Glomerular endothelial cell (primary cell): ENCODE measurements around the gene CT45A5. TPM values are rescaled to one million over a fixed set of nuclear protein-coding genes. Genes with fewer than 3 reads are reported as not detected.
"Not testable (repeated sequence)": the region's sequence is repeated elsewhere in the genome, so short reads cannot be mapped to it uniquely, and the experiment has no call there.

Experiments
- DNase-seq: peaks from one replicate; pipeline ENCODE4 v3.0.0-alpha.2; 2011; ENCODE audit warnings: low read depth, low spot score; ENCODE audit errors: extremely low read depth
- total RNA-seq: library from RNA; depleted of rRNA; stranded (reverse); fragments of >200 nt; gene quantifications from 2 replicates; pipeline ENCODE4 v1.2.3, GENCODE V29; 2015

Gene CT45A5, protein sequence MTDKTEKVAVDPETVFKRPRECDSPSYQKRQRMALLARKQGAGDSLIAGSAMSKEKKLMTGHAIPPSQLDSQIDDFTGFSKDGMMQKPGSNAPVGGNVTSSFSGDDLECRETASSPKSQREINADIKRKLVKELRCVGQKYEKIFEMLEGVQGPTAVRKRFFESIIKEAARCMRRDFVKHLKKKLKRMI
- total RNA-seq = not detected in 2 replicates

DNA sequence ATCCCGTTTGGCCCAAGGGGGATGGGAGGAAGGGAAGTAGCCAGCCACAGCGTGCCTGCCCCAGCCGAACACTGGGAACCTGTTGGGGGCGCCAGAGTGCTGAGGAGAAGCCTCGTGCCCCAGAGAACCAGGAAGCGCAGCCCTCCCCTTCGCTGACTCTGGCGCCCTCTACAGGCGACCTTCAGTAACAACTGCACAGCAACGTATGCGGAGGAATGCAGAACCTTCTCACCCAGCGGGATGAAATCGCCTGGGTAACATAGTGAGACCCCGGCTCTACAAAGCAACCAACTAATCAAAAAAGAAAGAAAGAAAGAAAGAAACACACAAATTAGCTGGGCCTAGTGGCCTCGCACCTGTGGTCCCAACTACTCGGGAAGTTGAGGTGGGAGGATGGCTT, at the start of gene CT45A5:
CT45A5 (minus strand) TSS at position 101 of the 400 bp plus-strand sequence. CDS start 3,774 bp downstream, outside the sequence.
- DNase-seq = not testable (repeated sequence)

DNA sequence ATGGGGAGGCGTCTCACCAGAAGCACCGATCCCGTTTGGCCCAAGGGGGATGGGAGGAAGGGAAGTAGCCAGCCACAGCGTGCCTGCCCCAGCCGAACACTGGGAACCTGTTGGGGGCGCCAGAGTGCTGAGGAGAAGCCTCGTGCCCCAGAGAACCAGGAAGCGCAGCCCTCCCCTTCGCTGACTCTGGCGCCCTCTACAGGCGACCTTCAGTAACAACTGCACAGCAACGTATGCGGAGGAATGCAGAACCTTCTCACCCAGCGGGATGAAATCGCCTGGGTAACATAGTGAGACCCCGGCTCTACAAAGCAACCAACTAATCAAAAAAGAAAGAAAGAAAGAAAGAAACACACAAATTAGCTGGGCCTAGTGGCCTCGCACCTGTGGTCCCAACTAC, 34.6 kb upstream of the CT45A5 start, which contains the start of gene CT45A2:
CT45A2 (minus strand) TSS at position 101 of the 400 bp plus-strand sequence. CDS start 3,747 bp downstream, outside the sequence.
- not testable (repeated sequence) for DNase-seq

DNA sequence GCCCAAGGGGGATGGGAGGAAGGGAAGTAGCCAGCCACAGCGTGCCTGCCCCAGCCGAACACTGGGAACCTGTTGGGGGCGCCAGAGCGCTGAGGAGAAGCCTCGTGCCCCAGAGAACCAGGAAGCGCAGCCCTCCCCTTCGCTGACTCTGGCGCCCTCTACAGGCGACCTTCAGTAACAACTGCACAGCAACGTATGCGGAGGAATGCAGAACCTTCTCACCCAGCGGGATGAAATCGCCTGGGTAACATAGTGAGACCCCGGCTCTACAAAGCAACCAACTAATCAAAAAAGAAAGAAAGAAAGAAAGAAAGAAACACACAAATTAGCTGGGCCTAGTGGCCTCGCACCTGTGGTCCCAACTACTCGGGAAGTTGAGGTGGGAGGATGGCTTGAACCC, 17.4 kb upstream of the CT45A5 start, which contains the start of gene CT45A6:
CT45A6 (minus strand) TSS at position 101 of the 400 bp plus-strand sequence. CDS start 3,794 bp downstream, outside the sequence.
- not testable (repeated sequence) for DNase-seq

DNA sequence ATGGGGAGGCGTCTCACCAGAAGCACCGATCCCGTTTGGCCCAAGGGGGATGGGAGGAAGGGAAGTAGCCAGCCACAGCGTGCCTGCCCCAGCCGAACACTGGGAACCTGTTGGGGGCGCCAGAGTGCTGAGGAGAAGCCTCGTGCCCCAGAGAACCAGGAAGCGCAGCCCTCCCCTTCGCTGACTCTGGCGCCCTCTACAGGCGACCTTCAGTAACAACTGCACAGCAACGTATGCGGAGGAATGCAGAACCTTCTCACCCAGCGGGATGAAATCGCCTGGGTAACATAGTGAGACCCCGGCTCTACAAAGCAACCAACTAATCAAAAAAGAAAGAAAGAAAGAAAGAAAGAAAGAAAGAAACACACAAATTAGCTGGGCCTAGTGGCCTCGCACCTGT, 17.2 kb downstream of the CT45A5 start, which contains the start of gene CT45A3:
CT45A3 (minus strand) TSS at position 101 of the 400 bp plus-strand sequence. CDS start 3,747 bp downstream, outside the sequence.
- not testable (repeated sequence) for DNase-seq

DNA sequence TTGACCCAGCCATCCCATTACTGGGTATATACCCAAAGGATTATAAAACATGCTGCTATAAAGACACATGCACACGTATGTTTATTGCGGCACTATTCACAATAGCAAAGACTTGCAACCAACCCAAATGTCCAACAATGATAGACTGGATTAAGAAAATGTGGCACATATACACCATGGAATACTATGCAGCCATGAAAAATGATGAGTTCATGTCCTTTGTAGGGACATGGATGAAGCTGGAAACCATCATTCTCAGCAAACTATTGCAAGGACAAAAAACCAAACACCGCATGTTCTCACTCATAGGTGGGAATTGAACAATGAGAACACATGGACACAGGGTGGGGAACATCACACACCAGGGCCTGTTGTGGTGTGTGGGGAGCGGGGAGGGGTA, 40.6 kb downstream of the CT45A5 start:
- not testable (repeated sequence) for DNase-seq

DNA sequence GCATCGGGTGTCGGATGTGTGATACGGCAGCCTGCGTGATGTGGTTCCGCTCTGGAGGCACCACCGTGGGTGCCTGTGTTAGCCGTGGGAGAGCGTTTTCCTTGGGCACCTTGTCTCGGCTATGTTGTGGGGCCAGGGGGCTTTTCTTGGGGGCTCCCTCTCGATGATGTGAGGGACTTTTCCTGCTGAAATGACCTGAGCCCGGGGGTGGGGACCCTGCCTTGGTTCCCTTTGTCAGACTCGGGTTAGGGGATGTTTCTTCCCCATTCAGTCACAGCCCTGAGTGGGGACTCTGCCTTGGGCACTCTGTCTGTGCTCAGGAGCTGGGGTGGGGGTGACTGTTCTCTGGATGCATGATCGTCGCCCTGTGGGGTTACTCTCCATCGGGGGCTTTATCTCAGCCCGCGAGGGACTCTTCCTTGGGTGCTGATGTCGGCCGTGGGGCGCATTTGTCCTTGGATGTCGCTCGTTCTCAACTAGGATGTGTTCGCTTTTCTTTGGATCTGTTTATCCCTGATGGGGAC, 44.0 kb downstream of the CT45A5 start:
- DNase-seq = no peak

DNA sequence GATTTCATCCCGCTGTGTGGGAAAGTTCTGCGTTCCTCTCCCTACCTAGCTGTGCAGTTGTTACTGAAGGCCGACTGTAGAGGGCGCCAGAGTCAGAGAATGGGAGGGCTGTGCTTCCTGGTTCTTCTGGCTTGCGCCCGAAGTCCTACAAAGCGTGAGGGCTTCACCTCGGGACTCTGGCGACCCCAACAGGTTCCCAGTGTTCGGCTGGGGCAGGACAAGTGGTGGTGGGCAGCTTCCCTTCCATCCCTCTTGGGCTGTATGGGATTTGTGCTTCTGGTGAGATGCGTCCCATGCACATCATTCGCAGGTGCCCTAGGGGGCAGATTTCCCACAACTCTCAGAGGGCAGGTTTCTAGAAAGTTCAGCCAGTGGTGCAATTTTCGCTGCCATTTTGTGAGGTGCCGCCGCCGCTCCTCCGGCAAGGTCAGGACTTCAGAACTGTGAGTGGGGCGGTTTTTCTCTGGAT, 44.6 kb downstream of the CT45A5 start:
- no peak for DNase-seq

DNA sequence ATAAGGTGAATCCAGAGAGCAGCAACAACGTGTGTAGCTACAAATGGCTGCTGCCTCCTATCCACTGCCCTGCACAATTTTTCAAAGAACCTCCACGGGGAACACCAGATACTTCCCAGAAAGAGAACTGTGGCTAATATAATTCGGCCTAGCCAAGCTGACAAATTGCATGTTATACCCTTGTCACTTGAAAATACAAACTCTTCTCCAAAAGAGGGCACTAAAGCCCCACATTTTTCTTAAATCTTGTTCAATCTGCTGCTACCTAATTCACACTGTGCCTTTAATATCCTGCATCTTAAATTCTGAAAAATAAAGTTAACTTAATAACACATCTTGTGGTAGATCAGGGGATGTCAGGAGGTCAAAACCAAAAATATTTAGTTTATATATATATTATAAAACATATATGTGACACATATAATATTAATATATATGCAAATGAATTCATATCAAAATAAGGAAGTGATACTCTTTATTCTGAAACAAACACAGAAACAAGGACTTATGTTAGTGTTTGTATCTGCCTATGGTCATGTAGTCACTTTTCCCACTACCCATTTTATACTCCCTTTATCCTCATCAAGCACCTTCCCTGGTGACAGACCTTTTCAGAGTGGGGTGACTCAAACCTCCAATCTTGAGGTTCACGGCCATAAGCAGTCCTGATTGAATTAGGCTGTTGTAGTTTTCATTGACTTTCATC, 47.8 kb downstream of the CT45A5 start:
- no peak for DNase-seq

DNA sequence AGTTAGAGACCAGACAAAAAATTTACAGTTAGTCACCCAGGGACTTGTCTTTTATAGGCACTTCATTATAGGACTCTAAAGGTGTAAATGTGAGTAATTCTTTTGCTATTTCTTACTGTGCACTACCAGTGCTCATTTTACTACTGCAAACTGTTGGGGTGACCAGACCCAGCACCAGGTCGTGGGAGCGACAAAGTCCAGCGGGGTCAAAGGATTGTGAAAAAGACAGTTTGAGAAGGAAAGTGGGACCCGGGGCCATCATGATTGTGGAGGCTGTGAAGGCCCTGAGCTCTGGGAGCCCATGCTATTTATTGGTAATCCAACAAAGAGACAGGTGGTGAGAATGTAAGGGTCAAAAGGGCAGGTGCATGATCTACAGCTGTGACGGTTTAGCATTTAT, 50.6 kb downstream of the CT45A5 start:
- DNase-seq = not testable (repeated sequence)

Other genes starting within 250 kb of the CT45A5 start
- not detected in 2 replicates for gene CT45A1, start 71.9 kb downstream of the CT45A5 start, total RNA-seq
- not detected in 2 replicates for gene CT45A3, start 17.3 kb downstream of the CT45A5 start, total RNA-seq
- not detected in 2 replicates for gene CT45A6, start 17.3 kb upstream of the CT45A5 start, total RNA-seq
- not detected in 2 replicates for gene CT45A2, start 34.5 kb upstream of the CT45A5 start, total RNA-seq
- not detected in 2 replicates for gene CT45A7, start 51.8 kb upstream of the CT45A5 start, total RNA-seq
- not detected in 2 replicates for gene CT45A8, start 69.0 kb upstream of the CT45A5 start, total RNA-seq
- not detected in 2 replicates for gene CT45A9, start 86.3 kb upstream of the CT45A5 start, total RNA-seq
- not detected in 2 replicates for gene CT45A10, start 107.9 kb upstream of the CT45A5 start, total RNA-seq
- not detected in 2 replicates for gene SAGE1, start 108.2 kb upstream of the CT45A5 start, total RNA-seq
- 13.4 and 14.6 TPM in 2 replicates for gene MMGT1, start 188.5 kb upstream of the CT45A5 start, total RNA-seq
- gene SLC9A6, start 199.9 kb upstream of the CT45A5 start, total RNA-seq = 15.2 and 17.4 TPM in 2 replicates